Smooth muscle cell (in vitro differentiated cells): ENCODE results near the gene PLCL1. TPM values are rescaled to one million over a fixed set of nuclear protein-coding genes. Genes with fewer than 3 reads are reported as not detected.

Experiments
- DNase-seq: peaks from one replicate; lab custom pipeline; 2025; ENCODE audit not compliant: unreplicated experiment; lab: John Stamatoyannopoulos, UW
- H2AFZ ChIP-seq: fragments of 200-600 bp; sonication (generic); 2 replicates; pipeline ENCODE4 v1.6.0; 2016; ENCODE audit warnings: antibody characterized with exemption, low read depth, mild to moderate bottlenecking
- H3F3A ChIP-seq: fragments of 200-600 bp; sonication (generic); 2 replicates; pipeline ENCODE4 v1.6.0; 2017; ENCODE audit warnings: antibody characterized with exemption, low read depth
- H3K27ac ChIP-seq: fragments of 200-600 bp; sonication (generic); 2 replicates; pipeline ENCODE4 v1.5.1; 2016; ENCODE audit warnings: low read depth, mild to moderate bottlenecking
- H3K27me3 ChIP-seq: fragments of 200-600 bp; sonication (generic); 2 replicates; pipeline ENCODE4 v1.6.1; 2016; ENCODE audit warnings: low read depth, mild to moderate bottlenecking
- H3K36me3 ChIP-seq: fragments of 200-600 bp; sonication (generic); 2 replicates; pipeline ENCODE4 v1.5.1; 2016; ENCODE audit warnings: low read depth
- H3K4me1 ChIP-seq: fragments of 200-600 bp; sonication (generic); 2 replicates; pipeline ENCODE4 v1.5.1; 2016; ENCODE audit warnings: low read depth
- H3K4me2 ChIP-seq: fragments of 200-600 bp; sonication (generic); 2 replicates; pipeline ENCODE4 v1.6.0; 2016; ENCODE audit warnings: mild to moderate bottlenecking
- H3K4me3 ChIP-seq: fragments of 200-600 bp; sonication (generic); 2 replicates; pipeline ENCODE4 v1.5.1; 2016; ENCODE audit warnings: mild to moderate bottlenecking
- H3K79me2 ChIP-seq: fragments of 200-600 bp; sonication (generic); 2 replicates; pipeline ENCODE4 v1.6.0; 2016; ENCODE audit warnings: low read depth, mild to moderate bottlenecking
- H3K9ac ChIP-seq: fragments of 200-600 bp; sonication (generic); 2 replicates; pipeline ENCODE4 v1.6.0; 2016; ENCODE audit warnings: low read depth
- H3K9me3 ChIP-seq: fragments of 200-600 bp; sonication (generic); replicated peaks from 2 replicates; pipeline ENCODE4 v1.5.1; 2016; ENCODE audit warnings: low read depth
- H4K20me1 ChIP-seq: fragments of 200-600 bp; sonication (generic); 2 replicates; pipeline ENCODE4 v1.6.0; 2016; ENCODE audit warnings: low read depth
- WGBS: methylation state at CpG from one replicate; pipeline ENCODE4 v1.1.7; 2016; ENCODE audit warnings: low lambda C conversion rate; 5-methylcytosine and 5-hydroxymethylcytosine counted together
- polyA plus RNA-seq: library from polyadenylated mRNA; unstranded; fragments of >200 nt; fragmentation: Nextera tagmentation; extraction: Ambion mirVana; gene quantifications from 2 replicates; pipeline ENCODE4 v1.2.1, GENCODE V29; 2016
- total RNA-seq: library from RNA; depleted of rRNA; stranded (reverse); fragments of >200 nt; gene quantifications from 2 replicates; pipeline ENCODE4 v1.2.3, GENCODE V29; 2014
- TF ChIP-seq, protein P1 (sequence below): fragments of 200-600 bp; sonication (generic); IDR thresholded peaks from 2 replicates; pipeline ENCODE4 v1.5.1; 2017; ENCODE audit warnings: borderline replicate concordance, mild to moderate bottlenecking, antibody characterized with exemption; ENCODE audit not compliant: insufficient read depth, poor library complexity, severe bottlenecking

Gene PLCL1
- total and polyA plus RNA-seq, 2 experiments from 2014 or later: 0.87 to 1.3 TPM

GRCh38 chr2:198106621-198107385 lies 302.4 kb downstream of the PLCL1 start:
- H4K20me1 ChIP-seq: no peaks in the 10 kb centered on the region
- no peak for DNase-seq
- H3K4me3 ChIP-seq: no peak overlapping the region
- no peak overlapping the region for H3K4me2 ChIP-seq
- no peaks in the 10 kb centered on the region for H3F3A ChIP-seq
- TF ChIP-seq, protein P1, sequence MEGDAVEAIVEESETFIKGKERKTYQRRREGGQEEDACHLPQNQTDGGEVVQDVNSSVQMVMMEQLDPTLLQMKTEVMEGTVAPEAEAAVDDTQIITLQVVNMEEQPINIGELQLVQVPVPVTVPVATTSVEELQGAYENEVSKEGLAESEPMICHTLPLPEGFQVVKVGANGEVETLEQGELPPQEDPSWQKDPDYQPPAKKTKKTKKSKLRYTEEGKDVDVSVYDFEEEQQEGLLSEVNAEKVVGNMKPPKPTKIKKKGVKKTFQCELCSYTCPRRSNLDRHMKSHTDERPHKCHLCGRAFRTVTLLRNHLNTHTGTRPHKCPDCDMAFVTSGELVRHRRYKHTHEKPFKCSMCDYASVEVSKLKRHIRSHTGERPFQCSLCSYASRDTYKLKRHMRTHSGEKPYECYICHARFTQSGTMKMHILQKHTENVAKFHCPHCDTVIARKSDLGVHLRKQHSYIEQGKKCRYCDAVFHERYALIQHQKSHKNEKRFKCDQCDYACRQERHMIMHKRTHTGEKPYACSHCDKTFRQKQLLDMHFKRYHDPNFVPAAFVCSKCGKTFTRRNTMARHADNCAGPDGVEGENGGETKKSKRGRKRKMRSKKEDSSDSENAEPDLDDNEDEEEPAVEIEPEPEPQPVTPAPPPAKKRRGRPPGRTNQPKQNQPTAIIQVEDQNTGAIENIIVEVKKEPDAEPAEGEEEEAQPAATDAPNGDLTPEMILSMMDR: no peak
- no peak overlapping the region for H2AFZ ChIP-seq
- no peaks in the 10 kb centered on the region for H3K79me2 ChIP-seq
- H3K27me3 ChIP-seq: no peaks in the 10 kb centered on the region
- 89% methylated on average over 5 of the region's 5 CpGs for WGBS
- H3K9me3 ChIP-seq: no peaks in the 10 kb centered on the region
- H3K9ac ChIP-seq: no peak overlapping the region
- no peak overlapping the region for H3K27ac ChIP-seq
- H3K4me1 ChIP-seq: no peaks in the 10 kb centered on the region
- no peaks in the 10 kb centered on the region for H3K36me3 ChIP-seq

GRCh38 chr2:198113316-198113715 lies 308.9 kb downstream of the PLCL1 start:
- Histone ChIP-seq H3K9ac (no peak overlapping the region), H3K4me1 (peaks cover 5% of the 10 kb centered on the region), H3K27ac (no peak overlapping the region), H3K9me3 (no peaks in the 10 kb centered on the region), H3F3A (no peaks in the 10 kb centered on the region), H3K36me3 (no peaks in the 10 kb centered on the region), H3K4me3 (no peak overlapping the region), H4K20me1 (no peaks in the 10 kb centered on the region), H3K27me3 (no peaks in the 10 kb centered on the region), H3K4me2 (no peak overlapping the region), H3K79me2 (no peaks in the 10 kb centered on the region), H2AFZ (no peak overlapping the region)
- TF ChIP-seq, protein P1: no peak
- no peak for DNase-seq
- 93% methylated on average over 2 of the region's 2 CpGs for WGBS

DNA sequence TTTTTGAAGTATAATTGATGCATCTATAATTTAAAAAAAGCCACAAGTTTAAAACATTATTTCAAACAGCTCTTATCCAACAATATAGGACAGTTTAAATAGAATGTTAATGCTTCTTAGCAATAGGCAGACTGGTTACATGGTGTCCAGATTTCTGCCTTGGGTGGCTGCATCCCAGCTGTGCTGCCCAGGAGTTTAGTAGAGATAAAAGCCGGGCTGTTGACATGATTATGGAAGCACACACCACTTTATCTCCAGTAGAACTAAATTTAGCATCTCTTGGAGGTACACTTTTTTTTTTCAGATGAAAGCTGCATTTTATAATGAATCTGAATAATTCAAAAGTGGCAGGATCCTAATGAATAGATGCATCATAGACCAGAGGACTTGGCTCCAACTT lies 309.7 kb downstream of the PLCL1 start:
- H3K4me3 ChIP-seq: no peak overlapping the region
- no peaks in the 10 kb centered on the region for H3K27me3 ChIP-seq
- H3K9ac ChIP-seq: no peak overlapping the region
- H3F3A ChIP-seq: no peaks in the 10 kb centered on the region
- no peaks in the 10 kb centered on the region for H3K36me3 ChIP-seq
- H3K27ac ChIP-seq: no peak overlapping the region
- no peaks in the 10 kb centered on the region for H3K9me3 ChIP-seq
- H3K4me2 ChIP-seq: no peak overlapping the region
- H3K4me1 ChIP-seq: peaks cover 5% of the 10 kb centered on the region
- no peaks in the 10 kb centered on the region for H4K20me1 ChIP-seq
- 52% methylated on average over 1 of the region's 1 CpG for WGBS
- no peaks in the 10 kb centered on the region for H3K79me2 ChIP-seq
- TF ChIP-seq, protein P1: no peak
- no peak for DNase-seq
- H2AFZ ChIP-seq: no peak overlapping the region

- Histone ChIP-seq H3F3A (no peaks in the 10 kb centered on the region), H3K4me1 (peaks cover 5% of the 10 kb centered on the region), H2AFZ (no peak overlapping the region), H3K4me3 (no peak overlapping the region), H4K20me1 (no peaks in the 10 kb centered on the region), H3K4me2 (no peak overlapping the region), H3K79me2 (no peaks in the 10 kb centered on the region), H3K9me3 (no peaks in the 10 kb centered on the region), H3K36me3 (no peaks in the 10 kb centered on the region), H3K27me3 (no peaks in the 10 kb centered on the region), H3K27ac (no peak overlapping the region), H3K9ac (no peak overlapping the region)
- TF ChIP-seq, protein P1: no peak
- no peak for DNase-seq
These were observed 310.8 kb downstream of the PLCL1 start for GRCh38 chr2:198115201-198115600.
